ACC112 (cell line): Measurements from ENCODE around the gene KRT26.

Source experiments
- H2AFZ ChIP-seq: fragments of 200-600 bp; sonication (generic); one replicate; pipeline ENCODE4 v1.6.0; 2017; ENCODE audit warnings: antibody characterized with exemption, low read length; ENCODE audit not compliant: unreplicated experiment
- H3K27ac ChIP-seq: fragments of 200-600 bp; sonication (generic); 2 replicates; pipeline ENCODE4 v1.5.1; 2014; ENCODE audit warnings: low read depth, mild to moderate bottlenecking, antibody characterized with exemption, low read length, moderate library complexity
- H3K27me3 ChIP-seq: fragments of 200-600 bp; sonication (generic); 2 replicates; pipeline ENCODE4 v1.6.1; 2014; ENCODE audit warnings: mild to moderate bottlenecking, antibody characterized with exemption, low read length, moderate library complexity, mixed read lengths; ENCODE audit not compliant: insufficient read depth
- H3K36me3 ChIP-seq: fragments of 200-600 bp; sonication (generic); 2 replicates; pipeline ENCODE4 v1.6.1; 2016; ENCODE audit warnings: mild to moderate bottlenecking, antibody characterized with exemption, low read length, moderate library complexity, mixed read lengths; ENCODE audit not compliant: insufficient read depth
- H3K4me1 ChIP-seq: fragments of 200-600 bp; sonication (generic); one replicate; pipeline ENCODE4 v1.6.1; 2016; ENCODE audit warnings: low read length, mixed read lengths; ENCODE audit not compliant: insufficient read depth, unreplicated experiment, control insufficient read depth
- H3K4me3 ChIP-seq: fragments of 200-600 bp; sonication (generic); 2 replicates; pipeline ENCODE4 v1.5.1; 2014; ENCODE audit warnings: mild to moderate bottlenecking, low read depth, low read length
- H3K79me2 ChIP-seq: fragments of 200-600 bp; sonication (generic); one replicate; pipeline ENCODE4 v1.6.0; 2016; ENCODE audit warnings: low read length; ENCODE audit not compliant: control insufficient read depth, unreplicated experiment, insufficient read depth

KRT26 gene

DNA sequence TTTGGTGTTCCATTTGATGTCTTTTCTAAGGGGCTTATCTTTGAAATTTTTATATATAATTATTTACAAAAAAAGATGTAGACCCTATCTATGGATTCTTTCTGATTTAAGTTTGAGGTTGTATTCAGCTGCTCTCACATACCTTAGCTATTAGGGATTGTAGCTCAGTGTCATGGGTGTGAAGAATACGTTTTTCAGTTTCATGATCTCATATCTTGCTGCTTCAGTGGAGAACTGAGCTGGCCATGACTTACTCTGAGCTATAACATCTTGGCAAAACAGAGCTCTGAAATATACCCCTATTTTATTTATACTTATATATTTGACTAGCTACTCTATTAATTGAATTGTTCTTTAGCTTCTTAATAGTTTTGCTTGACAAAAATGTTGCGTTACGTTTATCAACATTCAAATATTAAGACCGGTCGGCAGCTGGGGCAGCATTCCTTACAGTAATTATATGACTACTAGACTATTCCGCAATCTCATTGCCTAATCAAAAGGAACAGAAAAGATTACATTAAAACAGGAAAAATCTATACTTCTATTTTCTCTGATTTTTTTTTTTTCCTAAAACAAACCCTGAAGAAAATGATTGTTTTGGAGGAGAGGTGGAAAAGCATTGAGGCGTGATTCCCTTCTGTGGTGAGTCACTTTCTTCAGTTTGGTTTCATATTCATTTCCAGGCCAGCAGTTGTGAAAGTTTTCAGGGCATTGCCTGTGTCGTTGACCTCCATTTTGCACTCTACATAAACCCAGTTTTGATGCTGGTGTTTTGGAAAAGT is 44.4 kb downstream of the KRT26 start:
- H3K4me1 ChIP-seq: peaks cover 3% of the 10 kb centered on the region
- H3K27me3 ChIP-seq: peaks cover 9% of the 10 kb centered on the region; the same call in 1 of the 2 replicates
- peak overlapping the region; percentile 91 for H2AFZ ChIP-seq
- peak overlapping the region; percentile 68 for H3K4me3 ChIP-seq
- no peaks in the 10 kb centered on the region for H3K79me2 ChIP-seq
- H3K36me3 ChIP-seq: no peaks in the 10 kb centered on the region
- peak overlapping the region; percentile 75 for H3K27ac ChIP-seq

- H3K27ac ChIP-seq: no peak overlapping the region
- H3K4me3 ChIP-seq: no peak overlapping the region
Observed at GRCh38 chr17:40726919-40727318, 45.1 kb downstream of the KRT26 start.

DNA sequence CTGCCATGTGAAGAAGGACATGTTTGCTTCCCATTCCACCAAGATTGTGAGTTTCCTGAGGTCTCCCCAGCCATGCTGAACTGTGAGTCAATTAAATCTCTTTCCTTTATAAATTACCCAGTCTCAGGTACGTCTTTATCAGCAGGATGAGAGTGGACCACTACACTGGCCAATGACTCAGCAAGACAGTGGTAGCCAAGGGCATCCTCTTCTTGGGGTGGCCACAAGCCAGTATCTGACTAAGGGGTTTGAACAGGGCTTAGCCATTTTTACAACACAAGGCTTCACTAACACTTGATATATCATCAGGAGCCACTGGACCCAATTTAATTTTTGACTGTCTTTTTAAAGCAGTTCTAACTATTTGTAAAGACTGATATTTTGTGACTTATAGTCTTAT is 47.3 kb downstream of the KRT26 start:
- peaks cover 7% of the 10 kb centered on the region for H3K4me1 ChIP-seq
- no peaks in the 10 kb centered on the region for H3K27me3 ChIP-seq
- no peak overlapping the region for H3K4me3 ChIP-seq
- no peaks in the 10 kb centered on the region for H3K36me3 ChIP-seq
- no peak overlapping the region for H3K27ac ChIP-seq
- no peak overlapping the region for H2AFZ ChIP-seq
- H3K79me2 ChIP-seq: no peaks in the 10 kb centered on the region

More at GRCh38 chr17:40726919-40727318, 45.1 kb downstream of the KRT26 start:
- Histone ChIP-seq H3K79me2 (no peaks in the 10 kb centered on the region), H3K4me1 (peaks cover 7% of the 10 kb centered on the region), H2AFZ (peak overlapping the region; percentile 91), H3K27me3 (peaks cover 9% of the 10 kb centered on the region; the same call in 1 of the 2 replicates), H3K36me3 (no peaks in the 10 kb centered on the region)

GRCh38 chr17:40722241-40722640 is 49.8 kb downstream of the KRT26 start:
- no peaks in the 10 kb centered on the region for H3K79me2 ChIP-seq
- peaks cover 2% of the 10 kb centered on the region; the same call in 1 of the 2 replicates for H3K27me3 ChIP-seq

GRCh38 chr17:40720899-40721298 is 51.1 kb downstream of the KRT26 start:
- H3K36me3 ChIP-seq: no peaks in the 10 kb centered on the region
- H3K27ac ChIP-seq: no peak overlapping the region
- peaks cover 4% of the 10 kb centered on the region for H3K4me1 ChIP-seq
- H2AFZ ChIP-seq: no peak overlapping the region
- H3K27me3 ChIP-seq: peaks cover 11% of the 10 kb centered on the region; the same call in 1 of the 2 replicates
- no peak overlapping the region for H3K4me3 ChIP-seq
- H3K79me2 ChIP-seq: no peaks in the 10 kb centered on the region

More at GRCh38 chr17:40722241-40722640, 49.8 kb downstream of the KRT26 start:
- H2AFZ ChIP-seq: no peak overlapping the region
- H3K27ac ChIP-seq: no peak overlapping the region
- H3K4me1 ChIP-seq: peaks cover 6% of the 10 kb centered on the region
- no peak overlapping the region for H3K4me3 ChIP-seq
- no peaks in the 10 kb centered on the region for H3K36me3 ChIP-seq

- H3K27me3 ChIP-seq: peaks cover 15% of the 10 kb centered on the region; the same call in 1 of the 2 replicates
- H3K4me1 ChIP-seq: peaks cover 4% of the 10 kb centered on the region
- no peaks in the 10 kb centered on the region for H3K79me2 ChIP-seq
- no peak overlapping the region for H2AFZ ChIP-seq
- H3K4me3 ChIP-seq: no peak overlapping the region
- no peak overlapping the region for H3K27ac ChIP-seq
- no peaks in the 10 kb centered on the region for H3K36me3 ChIP-seq
Observed at GRCh38 chr17:40718930-40719329, 53.1 kb downstream of the KRT26 start.

- H3K27me3 ChIP-seq: peaks cover 15% of the 10 kb centered on the region; the same call in 1 of the 2 replicates
- no peak overlapping the region for H2AFZ ChIP-seq
- peaks cover 4% of the 10 kb centered on the region for H3K4me1 ChIP-seq
- H3K36me3 ChIP-seq: no peaks in the 10 kb centered on the region
- no peaks in the 10 kb centered on the region for H3K79me2 ChIP-seq
- H3K4me3 ChIP-seq: no peak overlapping the region
- H3K27ac ChIP-seq: no peak overlapping the region
Observed at GRCh38 chr17:40717776-40718175, 54.2 kb downstream of the KRT26 start.
